Limb (tissue), 2 donors: Measurements from ENCODE around the gene RUNX2.

Experiments
- DNase-seq, 2 donors: peaks; one replicate each; pipeline ENCODE4 v3.0.0-alpha.2; 2016; ENCODE audit errors: extremely low spot score in 2 of 2

Gene RUNX2

DNA sequence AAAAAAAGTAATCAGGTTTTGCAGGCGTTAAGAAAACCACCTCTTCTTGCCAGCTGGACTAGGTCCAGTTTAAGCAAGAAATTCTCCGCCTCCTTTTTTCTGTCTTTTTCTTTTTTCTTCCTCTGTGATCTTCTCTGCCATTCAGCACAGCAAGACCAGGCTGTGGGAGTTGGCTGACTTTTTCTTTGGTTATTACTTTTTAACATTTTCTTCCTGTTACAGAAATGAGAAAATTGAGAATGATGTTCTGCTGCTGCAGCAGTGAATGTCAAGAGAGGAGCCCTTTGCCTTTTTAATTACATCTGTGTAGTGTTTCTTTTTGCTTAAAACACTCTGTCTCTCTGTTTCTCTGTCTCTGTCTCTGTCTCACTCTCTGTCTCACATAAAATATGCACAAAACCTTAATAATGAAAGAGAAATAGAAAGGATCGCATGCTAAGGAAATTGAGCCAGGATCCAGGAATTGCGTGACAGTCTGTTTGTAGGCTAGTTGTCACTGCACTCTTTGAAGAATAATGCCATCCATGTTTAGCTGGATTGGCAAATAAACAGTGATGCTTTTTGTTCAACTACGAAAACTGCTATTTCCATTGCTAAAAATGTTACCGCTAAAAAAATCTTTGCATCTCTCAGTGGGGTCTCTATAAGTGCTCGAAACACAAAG, 152.8 kb downstream of the RUNX2 start:
- DNase-seq: no peak

DNA sequence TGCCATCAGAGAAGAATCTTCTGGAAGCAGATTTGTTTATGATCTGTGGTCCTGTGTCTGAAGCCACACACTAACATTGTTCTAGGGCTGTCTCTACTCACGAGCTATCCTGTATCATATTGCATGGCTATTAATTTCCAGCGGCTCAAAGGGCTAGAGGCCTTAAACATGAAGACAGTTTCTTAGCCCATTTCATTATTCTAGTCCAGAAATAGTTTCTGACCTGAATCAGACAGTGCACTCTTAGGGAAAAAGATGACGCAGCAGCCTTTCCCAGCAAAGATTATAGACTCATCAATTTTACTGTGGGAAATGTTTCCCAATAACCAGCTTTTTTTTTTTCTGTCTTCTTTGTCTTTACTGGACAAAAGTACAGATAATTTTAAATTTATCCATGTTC, 154.9 kb downstream of the RUNX2 start:
- no peak for DNase-seq

GRCh38 chr6:45483501-45483900, 155.4 kb downstream of the RUNX2 start:
- no peak for DNase-seq

DNA sequence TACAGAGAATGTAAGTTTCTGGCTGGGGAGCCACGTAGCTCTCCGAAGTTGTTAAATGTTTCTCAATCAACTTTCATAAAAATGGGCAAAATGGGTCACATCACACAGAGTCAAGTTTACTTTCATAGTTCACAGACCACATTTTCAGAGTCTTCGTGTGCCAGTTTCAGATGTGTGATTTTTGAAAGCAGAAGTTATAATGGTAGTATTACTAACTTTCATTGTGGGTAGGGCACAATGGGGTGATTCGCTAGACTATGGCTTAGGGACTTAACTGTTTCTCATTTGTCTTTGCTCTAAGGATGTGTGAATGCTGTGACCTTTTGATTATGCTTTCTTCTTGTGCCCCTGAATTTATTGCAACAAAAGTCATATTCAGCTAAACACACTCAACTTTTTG, 158.6 kb downstream of the RUNX2 start:
- no peak for DNase-seq

- no peak for DNase-seq
Measured at GRCh38 chr6:45487645-45488044, 159.5 kb downstream of the RUNX2 start.

DNA sequence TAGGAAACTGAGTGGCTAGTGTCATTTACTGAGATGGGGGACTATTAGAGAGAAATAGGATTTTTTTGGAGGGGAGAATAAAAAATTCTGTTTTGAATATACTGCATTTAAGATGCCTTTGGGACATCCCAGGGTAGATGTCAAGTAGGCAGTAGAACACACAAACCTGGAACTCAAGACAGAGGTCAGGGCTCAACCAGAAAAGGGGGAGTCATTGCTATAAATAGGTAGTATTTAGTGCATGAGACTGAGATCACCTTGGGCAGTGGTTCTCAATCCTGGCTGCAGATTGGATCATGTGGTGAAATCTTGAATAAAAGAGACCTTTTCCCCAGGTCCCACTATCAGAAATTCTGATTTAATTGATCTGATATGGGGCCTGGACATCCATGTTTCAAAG, 160.1 kb downstream of the RUNX2 start:
- no peak for DNase-seq

- DNase-seq: no peak
Measured at GRCh38 chr6:45488889-45489288, 160.8 kb downstream of the RUNX2 start.

DNA sequence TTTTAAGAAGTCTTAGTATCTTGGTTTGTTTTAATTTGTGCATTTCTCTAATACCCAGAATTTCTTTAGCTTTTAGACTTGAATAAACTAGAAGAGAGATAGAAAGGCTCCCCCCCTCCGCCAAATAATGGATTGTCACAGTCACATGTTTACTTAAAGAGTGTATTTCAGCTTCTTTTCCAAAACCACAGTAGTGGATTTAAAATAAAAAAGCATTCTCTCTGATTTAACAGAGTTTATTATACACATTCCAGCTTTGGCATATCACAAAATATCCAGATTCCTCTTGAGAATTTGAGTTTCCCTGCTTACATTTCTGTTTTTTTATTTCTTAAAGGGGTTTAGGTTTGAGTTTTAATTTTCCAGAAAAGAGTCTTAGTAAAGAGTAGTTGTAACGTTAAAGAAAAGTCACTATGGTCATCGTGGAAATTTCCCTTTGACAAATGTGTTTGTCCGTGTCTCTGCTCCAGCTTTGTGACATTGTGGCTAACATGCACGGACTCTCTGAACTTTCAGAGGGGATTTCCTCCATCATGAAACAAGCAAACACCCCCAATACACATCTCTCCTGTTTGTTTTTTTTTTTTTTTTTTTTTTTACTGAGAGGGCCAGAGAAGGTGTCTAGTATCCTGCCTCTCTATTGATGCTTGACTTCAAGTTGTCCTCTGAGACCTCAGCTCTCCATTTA, 163.1 kb downstream of the RUNX2 start:
- DNase-seq: no peak

- no peak for DNase-seq
Measured at GRCh38 chr6:45491874-45492273, 163.7 kb downstream of the RUNX2 start.

DNA sequence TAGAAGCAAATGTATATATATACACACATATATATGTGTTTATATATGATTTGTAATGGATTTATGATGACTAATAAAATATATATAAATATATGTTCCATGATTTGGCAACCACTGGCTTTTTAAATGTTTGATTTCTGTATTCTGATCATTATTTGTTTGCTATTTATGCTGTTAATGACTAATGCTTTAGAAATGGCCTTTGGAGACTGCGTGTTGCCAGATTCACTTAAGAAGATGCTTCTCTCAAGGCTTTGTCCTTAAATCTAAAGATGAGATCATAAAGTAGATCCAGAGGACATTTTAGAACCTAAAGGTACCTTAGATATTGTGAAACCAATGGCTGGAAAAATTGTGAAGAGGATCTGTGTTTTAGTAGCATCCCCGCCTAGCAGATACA, 165.6 kb downstream of the RUNX2 start:
- no peak for DNase-seq

GRCh38 chr6:45494416-45495135, 166.4 kb downstream of the RUNX2 start:
- DNase-seq: no peak

GRCh38 chr6:45495429-45496084, 167.4 kb downstream of the RUNX2 start:
- no peak for DNase-seq

DNA sequence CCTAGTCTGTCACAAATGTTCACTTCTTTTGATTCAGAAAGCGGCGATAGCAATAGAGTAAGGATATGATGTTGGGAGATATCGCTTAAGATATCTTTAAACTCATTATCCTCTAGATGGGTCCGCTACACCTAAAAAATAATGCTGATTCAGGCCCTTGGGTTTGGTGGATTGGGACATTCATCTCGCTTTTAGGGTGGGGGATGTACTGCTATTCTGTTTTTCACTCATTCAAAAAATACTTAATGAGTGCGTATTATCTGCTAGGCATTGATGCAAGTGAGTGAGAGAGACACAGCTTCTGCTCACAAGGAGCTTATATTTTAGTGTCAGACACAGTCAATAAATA, 167.9 kb downstream of the RUNX2 start:
- DNase-seq: no peak

GRCh38 chr6:45498591-45498990, 170.5 kb downstream of the RUNX2 start:
- DNase-seq: no peak

DNA sequence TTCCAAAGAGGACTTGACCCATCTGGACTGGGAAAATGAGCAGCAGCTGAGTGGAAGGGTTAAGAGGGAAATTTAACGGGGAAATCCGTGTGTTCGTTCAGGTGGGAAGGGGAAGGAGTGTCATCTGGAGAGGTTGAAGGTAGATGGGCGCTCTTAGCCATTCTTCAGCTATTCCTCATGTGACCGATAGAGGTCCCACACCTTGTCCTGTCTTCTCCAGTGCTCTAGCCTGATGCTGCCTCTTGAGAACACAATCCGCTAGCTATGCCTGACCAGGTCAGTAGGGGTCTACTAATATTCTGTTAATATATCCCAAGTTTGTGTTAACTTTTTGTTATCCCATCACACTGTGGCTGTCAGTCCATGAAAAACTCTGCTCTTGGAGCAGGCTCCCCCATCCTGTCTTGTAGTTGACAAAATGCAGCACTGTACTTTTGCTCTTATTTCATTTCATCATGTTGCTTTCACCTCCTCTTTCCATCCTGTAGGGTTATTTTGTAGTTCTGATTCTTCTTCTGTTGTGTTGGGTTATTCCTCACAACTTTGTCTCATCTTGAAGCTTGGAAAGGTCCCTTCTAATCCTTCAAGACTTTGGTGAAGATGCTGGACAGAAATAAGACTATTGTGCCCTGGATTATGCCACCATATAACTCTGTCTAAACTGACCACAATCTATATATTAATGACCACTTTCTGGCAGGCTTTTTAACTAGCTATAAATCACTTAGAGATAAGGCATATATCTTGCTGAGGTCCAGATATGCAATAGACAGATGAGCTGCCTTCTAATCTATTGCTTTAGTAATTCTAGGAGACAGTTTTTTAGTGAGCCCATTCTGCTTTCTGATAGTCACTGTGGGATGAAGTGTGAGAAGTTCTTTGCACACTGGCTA, 173.0 kb downstream of the RUNX2 start:
- no peak for DNase-seq

- no peak for DNase-seq
Measured at GRCh38 chr6:45502456-45502855, 174.3 kb downstream of the RUNX2 start.

- DNase-seq: no peak
Measured at GRCh38 chr6:45504947-45505346, 176.8 kb downstream of the RUNX2 start.

- DNase-seq: no peak
Measured at GRCh38 chr6:45505470-45505869, 177.3 kb downstream of the RUNX2 start.

GRCh38 chr6:45507186-45507585, 179.1 kb downstream of the RUNX2 start:
- DNase-seq: no peak

- no peak for DNase-seq
Measured at GRCh38 chr6:45509426-45509825, 181.3 kb downstream of the RUNX2 start.

GRCh38 chr6:45512717-45513116, 184.6 kb downstream of the RUNX2 start:
- DNase-seq: no peak
